Right cardiac atrium (tissue), 5 donors: ENCODE results near the gene ZNF821. TPM values are rescaled to one million over a fixed set of nuclear protein-coding genes. Genes with fewer than 3 reads are reported as not detected.
"Not testable (repeated sequence)": the region's sequence is repeated elsewhere in the genome, so short reads cannot be mapped to it uniquely, and the experiment has no call there.

ENCODE experiments used
- ATAC-seq, 2 donors: fragments of 200-7000 bp; cut with Tn5 transposase; one replicate each; pipeline versions ENCODE4 v1.8.0 to v1.9.1; 2020; ENCODE audit warnings: moderate library complexity in 2 of 2, mild to moderate bottlenecking in 1 of 2
- DNase-seq, 3 donors: peaks; one replicate each; pipeline ENCODE4 v3.0.0-alpha.2; 2020
- H3K27ac ChIP-seq: one replicate; pipeline ENCODE4 v1.5.1; 2013; ENCODE audit warnings: mild to moderate bottlenecking, low read length, control low read depth, moderate library complexity
- H3K27me3 ChIP-seq: one replicate; pipeline ENCODE4 v1.6.1; 2013; ENCODE audit not compliant: control insufficient read depth, insufficient read depth
- H3K4me1 ChIP-seq: one replicate; pipeline ENCODE4 v1.6.1; 2013; ENCODE audit warnings: low read length; ENCODE audit not compliant: control insufficient read depth, insufficient read depth
- H3K4me3 ChIP-seq: one replicate; pipeline ENCODE4 v1.5.1; 2013; ENCODE audit warnings: low read length, control low read depth
- H3K9me3 ChIP-seq: one replicate; pipeline ENCODE4 v1.6.1; 2013; ENCODE audit warnings: low read length; ENCODE audit not compliant: control insufficient read depth
- WGBS: extraction: QIAGEN DNeasy Blood & Tissue Kit; methylation state at CpG from one replicate; pipeline ENCODE4 v1.1.7; 2013; 5-methylcytosine and 5-hydroxymethylcytosine counted together
- intact Hi-C, 4 donors: fragments of 100-400 bp; cut with DNase I; formaldehyde crosslinking; loops; one replicate each; pipeline versions ENCODE4 v1.11.0 to v1.14.0; 2022 to 2023
- polyA plus RNA-seq: library from polyadenylated mRNA; stranded (reverse); fragments of 200-250 nt; gene quantifications from one replicate; pipeline ENCODE4 v1.2.3, GENCODE V29; 2013
- total RNA-seq, 4 donors: library from RNA; stranded (reverse); fragmentation: NEBNext Ultra II Directional; extraction: Animal tissue kit (Norgen Biotek cat#: 25700); gene quantifications; one replicate each; pipeline ENCODE4 v1.2.1, GENCODE V29; 2021
- donor health status: healthy with polysubstance abuse.
- donor health status: DM: no; HTN: yes; CAD: no.
- donor health status: DM: no; HTN: no; CAD: no.
- donor health status: DM: no; HTN: yes; CAD: no; lungs with severe emphysema.
- donor health status: DM: yes; HTN: yes; CAD: no.

The ZNF821 gene
- total and polyA plus RNA-seq, 5 donors, result 5.0 to 8.5 (median 6.4) TPM

- intact Hi-C loops, result no loop called here
- Histone ChIP-seq H3K27ac (no peak overlapping the region), H3K27me3 (no peaks in the 10 kb centered on the region), H3K4me1 (peaks cover 14% of the 10 kb centered on the region), H3K9me3 (no peaks in the 10 kb centered on the region), H3K4me3 (no peak overlapping the region)
- DNase-seq (no peak), ATAC-seq (no peak)
- 72% methylated on average over 2 of the region's 2 CpGs for WGBS
These were observed 36.7 kb upstream of the ZNF821 start for GRCh38 chr16:71920658-71921057.

GRCh38 chr16:71919035-71919434 is 35.1 kb upstream of the ZNF821 start:
- WGBS, result 60% methylated on average over 3 of the region's 3 CpGs
- no peaks in the 10 kb centered on the region for H3K27me3 ChIP-seq
- no peaks in the 10 kb centered on the region for H3K9me3 ChIP-seq
- DNase-seq (no peak), ATAC-seq (peak; percentile 33 to 48)
- no peak overlapping the region for H3K4me3 ChIP-seq
- H3K4me1 ChIP-seq, result peaks cover 12% of the 10 kb centered on the region
- intact Hi-C loops, result no loop called here
- H3K27ac ChIP-seq, result no peak overlapping the region

GRCh38 chr16:71917900-71918299 is 33.9 kb upstream of the ZNF821 start:
- Histone ChIP-seq H3K27me3 (no peaks in the 10 kb centered on the region), H3K4me3 (no peak overlapping the region), H3K4me1 (peaks cover 12% of the 10 kb centered on the region), H3K27ac (no peak overlapping the region), H3K9me3 (no peaks in the 10 kb centered on the region)
- no peak for ATAC-seq
- 65% methylated on average over 6 of the region's 6 CpGs for WGBS
- intact Hi-C loops, result no loop called here
- no peak for DNase-seq

- H3K27ac ChIP-seq, result peak overlapping the region; percentile 2
- no peak for DNase-seq
- intact Hi-C loops, result no loop called here
- no peaks in the 10 kb centered on the region for H3K9me3 ChIP-seq
- 80% methylated on average over 11 of the region's 11 CpGs for WGBS
- no peaks in the 10 kb centered on the region for H3K27me3 ChIP-seq
- H3K4me1 ChIP-seq, result peaks cover 12% of the 10 kb centered on the region
- no peak overlapping the region for H3K4me3 ChIP-seq
- no peak for ATAC-seq
These were observed 32.5 kb upstream of the ZNF821 start for GRCh38 chr16:71916397-71916920.

GRCh38 chr16:71915350-71915749 is 31.4 kb upstream of the ZNF821 start:
- no peak overlapping the region for H3K27ac ChIP-seq
- H3K27me3 ChIP-seq, result no peaks in the 10 kb centered on the region
- DNase-seq, result no peak
- no peak for ATAC-seq
- no peak overlapping the region for H3K4me3 ChIP-seq
- H3K9me3 ChIP-seq, result no peaks in the 10 kb centered on the region
- WGBS, result 85% methylated on average over 2 of the region's 2 CpGs
- H3K4me1 ChIP-seq, result peaks cover 13% of the 10 kb centered on the region
- intact Hi-C loops, result no loop called here

GRCh38 chr16:71914802-71915201 is 30.8 kb upstream of the ZNF821 start:
- Histone ChIP-seq H3K4me1 (peaks cover 13% of the 10 kb centered on the region), H3K4me3 (no peak overlapping the region), H3K27me3 (no peaks in the 10 kb centered on the region), H3K9me3 (no peaks in the 10 kb centered on the region), H3K27ac (no peak overlapping the region)
- no peak for DNase-seq
- intact Hi-C loops, result no loop called here
- no peak for ATAC-seq
- 62% methylated on average over 2 of the region's 2 CpGs for WGBS

- Histone ChIP-seq H3K27me3 (no peaks in the 10 kb centered on the region), H3K9me3 (no peaks in the 10 kb centered on the region), H3K4me1 (peaks cover 22% of the 10 kb centered on the region), H3K4me3 (no peak overlapping the region), H3K27ac (no peak overlapping the region)
- 88% methylated on average over 6 of the region's 6 CpGs for WGBS
- intact Hi-C loops, result no loop called here
- DNase-seq (no peak), ATAC-seq (no peak)
These were observed 28.7 kb upstream of the ZNF821 start for GRCh38 chr16:71912534-71913275.

- intact Hi-C loops, result loop anchor here in 1 of 4 donors (2.0 kb wide), 1 partner anchor 16 kb away; no protein-coding TSS in a partner anchor
- no peak overlapping the region for H3K4me3 ChIP-seq
- no peak for ATAC-seq
- no peaks in the 10 kb centered on the region for H3K27me3 ChIP-seq
- no peak for DNase-seq
- H3K9me3 ChIP-seq, result no peaks in the 10 kb centered on the region
- 85% methylated on average over 7 of the region's 7 CpGs for WGBS
- peaks cover 20% of the 10 kb centered on the region for H3K4me1 ChIP-seq
- no peak overlapping the region for H3K27ac ChIP-seq
These were observed 27.1 kb upstream of the ZNF821 start for GRCh38 chr16:71911121-71911520.

- ATAC-seq, DNase-seq, H3K27me3 ChIP-seq, H3K9me3 ChIP-seq, intact Hi-C loops, H3K27ac ChIP-seq, H3K4me3 ChIP-seq: not testable (repeated sequence)
- H3K4me1 ChIP-seq, result peaks cover 19% of the 10 kb centered on the region
- 79% methylated on average over 6 of the region's 6 CpGs for WGBS
These were observed 21.8 kb upstream of the ZNF821 start for GRCh38 chr16:71905765-71906164.

GRCh38 chr16:71904239-71904638 is 20.3 kb upstream of the ZNF821 start:
- Histone ChIP-seq H3K27ac (peak overlapping the region; percentile 71), H3K9me3 (no peaks in the 10 kb centered on the region), H3K4me3 (no peak overlapping the region), H3K27me3 (no peaks in the 10 kb centered on the region), H3K4me1 (peaks cover 18% of the 10 kb centered on the region)
- intact Hi-C loops, result no loop called here
- DNase-seq (peak in 1 of 3 donors; percentile 32), ATAC-seq (no peak)
- 84% methylated on average over 9 of the region's 9 CpGs for WGBS

- Histone ChIP-seq H3K9me3 (no peaks in the 10 kb centered on the region), H3K27ac (peak overlapping the region; percentile 83), H3K4me3 (no peak overlapping the region), H3K4me1 (peaks cover 15% of the 10 kb centered on the region), H3K27me3 (no peaks in the 10 kb centered on the region)
- intact Hi-C loops, result no loop called here
- peak in 1 of 3 donors; percentile 37 for DNase-seq
- WGBS, result 76% methylated on average over 2 of the region's 2 CpGs
- ATAC-seq, result peak; percentile 66 to 77
These were observed 19.6 kb upstream of the ZNF821 start for GRCh38 chr16:71903608-71904007.
